Ecto neural progenitor cell (in vitro differentiated cells): ENCODE results near the gene CCDC201.
A peak's percentile ranks its signal among the peaks of the same experiment; 100 is the strongest.

Experiments used
- DNase-seq: peaks from one replicate; pipeline ENCODE4 v3.0.0-alpha.2; 2018; ENCODE audit warnings: low spot score

The CCDC201 gene

GRCh38 chr7:45873035-45873354, at the start of gene CCDC201:
TSS of gene CCDC201 (minus strand) at chr7:45873082. CDS start at chr7:45873007, 75 bp downstream.
- no peak for DNase-seq

GRCh38 chr7:45921699-45922519, 49.0 kb upstream of the CCDC201 start:
- DNase-seq = peak; percentile 85

GRCh38 chr7:45921381-45921698, 48.5 kb upstream of the CCDC201 start:
- DNase-seq = no peak

GRCh38 chr7:45920502-45921380, 47.9 kb upstream of the CCDC201 start, which contains the start of gene IGFBP3:
TSS of gene IGFBP3 (minus strand) at chr7:45921272. CDS start at chr7:45921140, 132 bp downstream.
- DNase-seq = peak; percentile 78

GRCh38 chr7:45919993-45920459, 47.1 kb upstream of the CCDC201 start:
- DNase-seq = no peak

GRCh38 chr7:45919231-45919784, 46.4 kb upstream of the CCDC201 start:
- DNase-seq = no peak

- no peak for DNase-seq
These were observed 45.7 kb upstream of the CCDC201 start for GRCh38 chr7:45918556-45918955.

GRCh38 chr7:45917658-45918057, 44.8 kb upstream of the CCDC201 start:
- peak; percentile 90 for DNase-seq

GRCh38 chr7:45917064-45917463, 44.2 kb upstream of the CCDC201 start:
- no peak for DNase-seq

GRCh38 chr7:45915606-45916005, 42.7 kb upstream of the CCDC201 start:
- DNase-seq = no peak

- no peak for DNase-seq
These were observed 42.0 kb upstream of the CCDC201 start for GRCh38 chr7:45914911-45915310.

- DNase-seq = no peak
These were observed 40.1 kb upstream of the CCDC201 start for GRCh38 chr7:45912972-45913371.

- no peak for DNase-seq
These were observed 38.4 kb upstream of the CCDC201 start for GRCh38 chr7:45911311-45911710.

- no peak for DNase-seq
These were observed 38.0 kb upstream of the CCDC201 start for GRCh38 chr7:45910855-45911254.

GRCh38 chr7:45909561-45909960, 36.7 kb upstream of the CCDC201 start:
- DNase-seq = no peak

GRCh38 chr7:45902820-45903219, 29.9 kb upstream of the CCDC201 start:
- no peak for DNase-seq

- no peak for DNase-seq
These were observed 28.7 kb upstream of the CCDC201 start for GRCh38 chr7:45901566-45901965.

GRCh38 chr7:45898222-45898621, 25.3 kb upstream of the CCDC201 start:
- DNase-seq = no peak

GRCh38 chr7:45897042-45897690, 24.3 kb upstream of the CCDC201 start:
- DNase-seq = no peak

GRCh38 chr7:45894665-45895062, 21.8 kb upstream of the CCDC201 start:
- DNase-seq = no peak

- DNase-seq = no peak
These were observed 21.2 kb upstream of the CCDC201 start for GRCh38 chr7:45893996-45894664.
